HG02759 (cell line): ENCODE results near the gene ASPRV1.
"Not testable (repeated sequence)": the region's sequence is repeated elsewhere in the genome, so short reads cannot be mapped to it uniquely, and the experiment has no call there.

Source experiments
- ATAC-seq: cut with Tn5 transposase; IDR thresholded peaks from one replicate; pipeline ENCODE4 v1.9.1; 2021; ENCODE audit warnings: mild to moderate bottlenecking, moderate library complexity; ENCODE audit not compliant: unreplicated experiment

ASPRV1 gene

DNA sequence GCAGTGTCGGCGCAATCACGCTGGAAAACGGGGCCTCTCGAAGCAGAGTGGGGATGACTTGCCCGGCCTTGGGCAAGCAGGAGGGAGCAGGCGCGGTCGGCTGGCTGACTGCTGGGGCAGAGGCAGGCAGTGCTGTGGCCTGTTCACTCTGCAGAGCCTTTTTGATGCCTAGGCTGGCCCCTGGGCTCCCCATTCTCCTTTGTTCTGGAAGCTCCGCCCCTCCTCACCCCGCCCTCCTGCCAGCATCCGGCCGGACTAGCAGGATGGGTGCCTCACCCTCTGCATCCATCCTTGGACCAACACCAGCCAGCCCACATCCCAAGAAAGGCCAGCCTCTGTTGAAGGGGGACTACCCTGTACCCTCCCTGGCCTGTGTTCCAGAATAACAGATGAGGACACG, at the start of gene ASPRV1:
ASPRV1 (minus strand) TSS at position 136 of the 400 bp plus-strand sequence. CDS start 195 bp downstream, outside the sequence.
- no peak for ATAC-seq

DNA sequence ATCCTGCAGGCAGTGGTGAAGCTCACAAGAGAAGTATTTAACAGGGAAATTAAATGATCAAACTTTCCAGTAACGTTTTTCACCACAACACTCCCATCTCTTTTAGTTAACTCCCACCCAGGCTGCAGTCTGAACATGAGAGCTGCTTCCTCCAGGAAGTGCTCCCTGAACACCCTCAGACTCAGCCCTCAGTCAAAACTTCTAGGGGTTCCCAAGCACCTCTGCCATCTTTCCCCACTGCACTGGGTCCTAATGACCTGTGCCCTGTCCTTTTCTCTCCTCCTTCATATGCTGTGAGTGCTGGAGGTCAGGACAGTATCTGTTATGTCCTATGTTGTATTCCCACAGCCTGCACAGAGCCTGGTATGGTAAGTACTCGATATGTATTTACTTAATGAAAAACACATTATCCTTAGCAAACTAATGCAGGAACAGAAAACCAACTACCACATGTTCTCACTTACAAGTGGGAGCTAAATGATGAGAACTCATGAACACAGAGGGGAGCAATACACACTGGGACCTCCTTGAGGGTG, 49.2 kb upstream of the ASPRV1 start:
- ATAC-seq = peak; percentile 28

DNA sequence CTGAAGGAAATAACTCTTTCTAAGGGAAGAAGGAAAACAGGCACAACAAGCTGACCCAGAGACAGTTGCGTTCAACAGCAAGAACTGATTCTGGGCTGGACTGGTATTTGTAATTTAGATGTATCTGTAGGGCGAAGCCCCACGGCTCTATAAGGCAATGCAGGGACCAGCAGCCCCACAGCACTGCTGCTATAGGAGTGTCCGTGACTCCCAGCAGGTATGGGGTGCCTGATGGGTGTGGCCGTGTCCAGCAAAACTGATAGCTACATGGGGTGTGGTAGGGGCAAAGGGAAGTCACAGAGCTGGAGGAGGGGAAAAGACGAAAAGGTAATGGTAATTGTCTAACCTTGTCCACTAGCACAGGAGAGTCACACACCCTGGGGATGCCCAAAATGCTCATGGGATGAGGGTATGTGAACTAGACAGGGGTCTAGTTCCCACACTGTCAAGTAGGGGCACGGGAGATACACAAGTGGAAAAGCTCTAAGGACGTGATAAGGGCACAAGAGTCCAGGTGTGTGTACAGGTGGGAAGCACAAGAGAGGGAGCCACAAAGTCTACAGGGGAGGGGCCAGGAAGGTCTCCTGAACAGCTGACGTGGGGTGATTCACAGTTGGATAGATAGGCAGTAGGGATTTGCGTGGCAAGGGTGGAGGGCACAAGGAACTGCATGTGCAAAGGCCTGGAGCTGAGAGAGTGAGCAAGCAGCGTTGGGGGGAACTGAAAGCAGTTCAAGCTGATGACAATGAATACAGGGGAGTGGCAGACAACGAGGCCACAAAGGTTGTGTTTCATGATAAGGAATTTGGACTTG, 48.5 kb upstream of the ASPRV1 start:
- peak; percentile 52 for ATAC-seq

DNA sequence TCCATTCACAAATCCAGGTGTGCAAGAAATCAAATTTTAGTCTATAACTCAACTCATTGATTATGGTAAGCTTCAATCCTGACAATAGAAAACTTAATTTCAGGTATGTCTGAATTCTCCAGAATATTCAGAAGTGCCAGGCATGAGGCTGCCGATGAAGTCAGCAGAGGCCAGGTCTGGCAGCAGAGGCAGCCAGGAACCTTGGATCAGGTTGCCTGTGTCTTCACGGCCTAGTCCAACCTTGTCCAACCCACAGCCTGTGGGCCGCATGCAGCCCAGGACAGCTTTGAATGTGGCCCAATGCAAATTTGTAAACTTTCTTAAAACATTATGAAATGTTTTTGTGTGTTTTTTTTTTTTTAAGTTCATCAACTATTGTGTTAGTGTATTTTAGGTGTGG, 46.9 kb upstream of the ASPRV1 start:
- ATAC-seq = no peak

DNA sequence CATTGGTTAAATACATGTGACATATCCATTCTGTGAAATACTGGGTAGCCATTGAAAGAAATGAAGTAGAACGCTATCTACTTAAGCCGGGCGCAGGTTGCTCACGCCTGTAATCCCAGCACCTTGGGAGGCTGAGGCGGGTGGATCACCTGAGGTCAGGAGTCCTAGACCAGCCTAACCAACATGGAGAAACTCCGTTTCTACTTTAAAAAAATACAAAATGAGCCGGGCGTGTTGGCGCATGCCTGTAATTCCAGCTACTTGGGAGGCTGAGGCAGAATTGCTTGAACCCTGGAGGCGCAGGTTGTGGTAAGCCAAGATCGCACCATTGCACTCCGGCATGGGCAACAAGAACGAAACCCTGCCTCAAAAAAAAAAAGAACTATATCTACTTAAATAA, 45.7 kb upstream of the ASPRV1 start:
- no peak for ATAC-seq

DNA sequence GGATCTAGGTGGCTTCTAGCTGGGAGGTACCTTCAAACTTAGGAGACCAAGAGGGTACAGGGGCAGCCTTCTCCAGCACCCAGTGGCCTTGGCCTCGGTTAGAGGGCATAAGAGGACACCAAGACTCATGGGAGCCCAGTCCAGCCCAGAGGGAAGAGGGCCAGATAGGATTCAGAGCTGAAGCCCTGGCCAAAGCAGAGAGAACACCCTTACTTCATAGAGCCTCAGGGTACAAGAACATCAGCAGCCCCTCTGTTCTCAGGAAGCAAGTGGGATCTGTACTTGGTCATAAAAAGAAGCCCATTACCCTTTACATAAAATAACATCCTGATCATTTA, 45.0 kb upstream of the ASPRV1 start:
- no peak for ATAC-seq

DNA sequence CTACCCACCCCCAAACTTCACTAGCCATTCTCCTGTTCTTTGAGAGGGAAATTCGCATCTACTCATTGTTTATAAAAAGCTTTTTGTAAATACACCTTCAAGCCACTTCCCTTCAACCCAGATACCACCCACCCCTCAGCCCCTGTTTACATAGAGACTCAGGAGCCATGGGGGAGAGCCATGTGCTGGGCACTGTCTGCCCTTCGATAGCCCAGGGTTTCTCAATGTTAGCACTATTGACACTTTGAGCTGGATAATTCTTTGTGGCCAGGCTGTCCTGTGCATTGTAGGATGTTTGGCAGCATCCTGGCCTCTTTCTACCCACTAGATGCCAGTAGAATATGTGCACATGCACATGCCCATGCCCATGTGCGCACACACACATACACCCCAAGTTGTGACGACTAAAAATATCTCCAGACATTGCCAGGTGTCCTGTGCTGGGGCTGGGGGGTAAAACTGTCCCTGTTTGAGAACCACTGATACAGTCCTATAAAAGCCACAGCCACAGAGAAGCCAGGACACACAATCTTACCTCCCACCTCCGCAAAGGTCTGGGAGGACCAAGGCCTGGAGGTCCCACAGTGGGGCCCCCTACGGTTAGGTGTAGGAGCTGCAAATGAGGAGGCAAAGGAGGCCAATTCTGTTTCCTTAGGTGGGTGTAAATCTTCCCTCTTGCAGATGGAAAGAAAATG, 44.5 kb upstream of the ASPRV1 start:
- ATAC-seq = no peak

DNA sequence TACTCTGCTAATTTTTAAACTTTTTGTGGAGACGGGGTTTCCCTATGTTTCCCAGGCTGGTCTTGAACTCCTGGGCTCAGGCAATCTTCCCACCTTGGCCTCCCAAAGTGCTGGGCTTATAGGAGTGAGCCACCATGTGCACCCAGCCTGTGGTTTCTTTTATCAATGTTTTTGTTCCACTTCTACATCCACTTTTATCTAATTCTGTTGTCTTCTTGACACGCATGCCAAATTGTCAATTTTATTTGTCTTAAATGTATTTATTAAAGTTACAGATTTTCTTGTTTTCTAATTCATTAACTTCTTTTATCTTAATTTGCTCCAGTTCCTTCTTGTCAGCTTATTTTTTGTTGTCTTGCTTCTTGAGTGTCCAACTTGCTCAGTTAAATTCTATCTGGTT, 43.8 kb upstream of the ASPRV1 start:
- ATAC-seq = no peak

DNA sequence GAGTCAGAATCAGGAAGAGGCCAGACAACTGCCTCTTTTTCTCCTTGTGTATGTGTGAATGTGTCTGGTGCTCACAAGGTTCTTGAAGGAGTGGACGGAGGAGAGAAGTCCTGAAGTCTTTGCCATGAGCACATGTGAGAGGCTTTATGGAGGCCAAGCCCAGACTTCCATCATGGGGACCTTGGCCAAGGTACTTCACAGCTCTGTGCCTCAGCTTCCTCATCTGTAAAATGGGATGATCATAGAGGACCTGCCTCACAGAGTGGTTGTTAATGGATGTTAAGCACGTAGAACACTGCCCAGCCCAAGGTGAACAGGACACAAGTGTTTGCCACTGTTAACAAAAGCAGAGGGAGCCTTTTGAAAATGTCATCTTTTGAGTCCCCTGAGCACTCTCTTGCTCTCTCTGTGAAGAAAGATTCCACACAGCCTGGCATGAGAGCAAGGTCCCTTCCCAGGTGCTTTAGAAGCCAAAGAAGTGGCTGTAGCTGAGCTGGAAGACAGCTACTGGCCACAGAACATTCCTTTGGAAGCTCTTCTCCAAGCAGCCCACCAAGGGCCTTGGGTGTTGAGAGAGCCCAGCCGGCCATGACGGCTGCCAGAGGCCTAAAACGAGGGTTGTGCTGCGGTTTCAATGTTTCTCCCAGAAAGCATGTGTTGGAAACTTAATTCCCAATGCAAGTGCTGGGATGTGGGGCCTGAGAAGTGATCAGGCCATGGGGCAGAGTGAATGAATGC, 41.8 kb upstream of the ASPRV1 start:
- ATAC-seq = no peak

DNA sequence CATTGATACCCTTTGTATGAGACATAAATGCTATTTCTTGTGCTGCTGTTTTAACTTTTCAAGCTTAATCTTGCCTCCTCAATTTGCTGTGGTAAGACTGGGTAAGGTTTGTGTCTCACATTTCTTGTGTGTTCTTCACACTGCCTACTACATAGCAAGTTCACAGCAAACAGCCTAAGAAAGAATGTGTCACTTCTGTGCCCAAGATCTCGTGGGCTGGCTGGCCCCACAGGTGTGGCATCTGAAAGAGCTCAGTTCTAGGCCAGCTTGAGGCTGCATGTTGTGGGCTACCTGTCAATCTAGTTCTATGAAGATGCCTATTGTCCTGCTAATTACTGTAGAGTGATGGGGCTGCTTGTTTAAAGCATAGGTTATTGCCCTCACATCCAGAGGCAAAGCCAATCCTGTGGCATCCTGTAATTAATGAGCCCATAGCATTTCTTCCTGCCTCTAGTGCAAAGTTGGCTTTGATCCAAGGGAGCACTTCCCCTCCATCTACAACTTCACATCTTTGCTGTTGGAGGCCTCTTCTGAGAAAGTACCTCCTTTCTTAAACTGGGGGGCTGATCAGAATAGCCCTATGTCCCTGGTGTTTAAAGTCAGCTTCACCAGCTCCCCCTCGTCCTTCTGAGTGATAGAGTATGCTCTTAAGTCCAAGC, 40.9 kb upstream of the ASPRV1 start:
- ATAC-seq = no peak

DNA sequence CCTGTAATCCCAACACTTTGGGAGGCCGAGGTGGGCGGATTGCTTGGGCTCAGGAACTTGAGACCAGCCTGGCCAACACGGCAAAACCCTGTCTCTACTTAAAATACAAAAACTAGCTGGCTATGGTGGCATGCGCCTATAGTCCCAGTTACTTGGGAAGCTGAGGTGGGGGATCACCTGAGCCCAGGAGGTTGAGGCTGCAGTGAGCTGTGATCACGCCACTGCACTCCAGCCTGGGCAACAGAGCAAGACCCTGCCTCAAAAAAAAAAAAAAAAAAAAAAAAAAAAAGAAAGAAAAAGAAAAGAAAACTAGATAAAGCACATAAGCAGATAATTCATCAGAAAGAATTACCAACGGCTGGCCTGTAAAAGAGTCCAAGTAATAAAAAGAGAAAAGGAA, 39.1 kb upstream of the ASPRV1 start:
- ATAC-seq = not testable (repeated sequence)

DNA sequence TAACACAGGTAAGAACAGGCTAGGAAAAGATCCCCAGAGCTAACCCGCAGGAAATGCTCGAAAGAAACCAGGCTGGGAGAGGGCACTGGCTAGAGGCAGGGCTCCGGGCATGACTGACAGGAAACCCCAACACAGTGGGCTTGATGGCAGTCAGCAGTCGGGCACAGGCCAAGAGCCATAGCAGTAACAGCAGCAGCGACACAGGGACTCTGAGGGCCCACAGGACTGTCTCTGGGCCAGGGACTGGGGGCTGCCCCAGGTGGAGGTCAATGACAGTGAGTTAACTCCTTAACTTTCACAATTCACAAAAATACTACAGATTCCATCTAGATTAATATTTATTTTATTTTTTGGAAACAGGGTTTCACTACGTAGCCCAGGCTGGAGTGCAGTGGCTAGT, 37.3 kb upstream of the ASPRV1 start:
- no peak for ATAC-seq

DNA sequence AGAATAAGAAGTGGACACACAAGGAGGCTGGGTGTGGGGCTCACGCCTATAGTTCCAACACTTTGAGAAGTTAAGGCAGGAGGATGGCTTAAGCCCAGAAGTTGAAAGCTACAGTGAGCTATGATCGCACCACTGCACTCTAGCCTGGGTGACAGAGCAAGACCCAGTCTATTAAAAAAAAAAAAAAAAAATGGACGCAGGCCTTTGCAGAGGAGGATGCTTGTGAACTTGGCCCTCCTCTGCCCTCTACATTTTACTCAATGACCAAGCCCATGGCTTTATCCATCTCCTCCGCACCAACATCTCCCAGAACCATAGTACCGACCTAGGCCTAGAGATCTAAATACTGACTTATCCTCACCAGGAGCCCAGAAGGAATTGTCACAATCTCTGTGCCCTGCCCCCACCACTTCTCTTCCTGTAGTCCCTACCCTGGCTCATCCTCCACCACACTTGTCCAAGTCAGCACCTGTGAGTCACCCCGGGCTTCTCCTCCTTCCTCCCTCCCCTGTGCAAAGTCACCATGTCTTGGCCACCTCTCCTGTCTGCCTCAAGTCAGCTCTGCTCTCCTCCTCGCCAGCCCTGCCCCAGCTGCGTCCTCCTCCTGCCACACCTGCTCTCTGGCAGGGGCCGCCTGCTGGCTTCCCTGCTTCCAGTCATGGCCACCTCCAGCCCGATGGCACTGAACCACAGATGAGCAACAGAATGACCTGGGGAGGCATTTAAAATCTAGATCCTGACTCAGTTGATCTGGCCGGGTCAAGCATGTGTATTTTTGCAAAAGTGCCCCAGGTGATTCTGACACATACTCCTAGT, 35.8 kb upstream of the ASPRV1 start:
- no peak for ATAC-seq

DNA sequence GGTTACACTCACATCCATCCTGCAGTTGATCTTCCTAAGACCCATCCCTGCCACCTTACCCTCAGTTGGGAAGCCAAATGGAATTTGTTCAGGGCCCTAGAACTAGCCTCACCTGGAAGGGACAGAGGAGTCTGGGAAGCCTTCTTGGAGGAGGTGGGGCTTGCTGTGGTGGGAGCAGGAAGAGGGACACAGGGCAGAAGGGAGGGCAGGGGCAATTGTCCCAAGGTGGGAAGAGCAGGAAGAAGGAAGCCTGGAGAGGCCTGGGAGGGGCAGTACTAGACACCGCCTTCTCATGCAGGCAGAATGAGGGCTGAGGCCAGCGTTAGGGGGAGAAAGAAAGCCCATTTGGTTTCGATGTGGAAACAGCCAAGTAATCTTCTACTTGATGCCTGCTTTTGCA, 34.1 kb upstream of the ASPRV1 start:
- no peak for ATAC-seq

DNA sequence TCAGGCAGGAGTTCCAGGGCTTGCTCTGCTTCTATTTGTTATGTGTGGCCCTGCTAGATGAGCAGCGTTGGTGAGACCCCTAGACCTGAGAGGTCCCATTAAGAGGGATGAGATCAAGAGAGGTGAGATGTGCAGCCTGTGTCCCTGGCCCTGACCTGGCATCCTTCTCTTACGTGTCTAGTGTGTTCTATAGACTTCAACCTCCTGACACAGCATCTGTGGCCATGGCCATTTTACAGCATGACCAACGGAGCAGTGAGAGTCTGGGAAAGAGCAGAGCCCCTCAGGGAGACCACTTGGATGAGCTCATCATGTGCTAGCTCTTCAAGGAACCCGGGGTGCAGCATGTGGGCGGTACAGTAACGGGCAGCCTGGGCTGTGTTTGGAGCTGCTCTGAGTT, 32.7 kb upstream of the ASPRV1 start:
- no peak for ATAC-seq

DNA sequence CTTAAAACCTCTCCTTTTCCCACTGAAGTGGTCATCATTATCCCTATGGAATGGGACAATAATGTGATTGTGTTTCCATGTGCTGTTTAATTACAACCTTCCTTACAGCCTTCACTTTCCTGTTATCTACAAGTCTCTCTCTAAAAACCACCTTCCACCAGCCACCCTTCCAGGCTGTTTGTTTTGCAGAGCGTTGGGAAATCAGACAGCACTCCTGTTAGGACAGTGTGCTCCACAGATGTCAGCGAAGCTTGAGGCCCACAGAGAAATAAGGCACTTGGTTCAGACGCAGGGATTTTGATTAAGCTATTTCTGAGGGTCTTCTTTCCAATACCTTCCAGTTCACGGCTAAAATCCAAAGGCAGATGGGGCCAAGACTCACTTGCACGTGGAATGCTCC, 32.3 kb upstream of the ASPRV1 start:
- ATAC-seq = no peak

DNA sequence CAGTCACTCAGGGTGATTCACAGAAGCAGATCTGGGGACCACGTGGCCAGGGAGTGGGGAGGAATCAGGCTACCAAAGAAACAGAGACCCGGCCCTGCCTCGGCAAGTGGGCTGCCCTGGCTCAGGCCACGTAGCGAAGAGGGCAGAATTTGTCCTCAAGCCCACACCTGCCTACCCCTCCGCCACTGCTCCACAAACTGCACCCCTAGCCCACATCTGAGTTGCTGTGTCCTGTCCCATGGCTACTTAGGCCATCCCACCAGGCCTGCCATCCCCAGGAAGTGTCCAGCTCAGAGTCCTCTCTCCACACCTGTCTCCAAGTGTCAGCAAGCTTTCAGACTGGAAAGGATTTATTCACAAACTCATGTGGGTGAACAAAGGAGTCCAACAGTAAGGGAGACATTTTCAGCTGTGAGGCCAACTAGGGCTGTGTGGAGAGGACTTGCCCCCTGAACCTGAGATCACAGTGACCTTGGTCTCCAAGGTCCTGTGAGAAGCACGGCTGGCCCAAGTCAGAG, 31.7 kb upstream of the ASPRV1 start:
- ATAC-seq = no peak

DNA sequence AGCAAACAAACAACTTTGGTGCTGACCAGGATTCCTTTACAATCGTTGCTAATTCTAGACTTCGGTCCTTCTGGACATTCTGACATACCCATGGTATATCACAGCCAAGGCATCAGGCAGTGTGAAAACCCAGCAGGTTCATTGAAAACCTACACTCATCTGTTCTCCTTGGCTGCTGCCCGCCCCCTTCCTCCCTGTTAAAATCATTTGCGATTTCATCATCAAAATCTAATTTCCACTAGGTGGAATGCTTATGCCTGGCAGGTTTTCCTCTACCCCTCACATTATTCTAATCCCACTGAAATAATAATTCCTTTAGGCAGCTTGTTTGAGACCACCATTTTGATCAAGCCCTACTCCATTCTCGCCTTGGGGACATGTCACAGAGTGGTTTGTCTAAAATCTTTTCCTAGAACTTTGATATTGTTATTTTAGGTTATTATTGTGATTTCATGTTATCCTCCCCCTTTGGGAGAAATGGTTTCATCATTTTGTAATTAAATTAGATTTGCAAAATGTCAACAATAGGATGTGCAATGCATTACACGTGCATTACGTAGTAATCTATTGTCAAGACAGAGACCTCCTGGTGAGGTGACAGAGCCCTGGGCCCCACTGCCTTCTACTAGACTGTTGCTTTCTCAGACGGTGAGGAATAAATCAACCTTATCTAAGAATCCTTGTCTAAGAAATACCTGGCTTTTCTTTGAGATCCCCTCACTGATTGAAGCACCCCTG, 31.0 kb upstream of the ASPRV1 start:
- no peak for ATAC-seq

DNA sequence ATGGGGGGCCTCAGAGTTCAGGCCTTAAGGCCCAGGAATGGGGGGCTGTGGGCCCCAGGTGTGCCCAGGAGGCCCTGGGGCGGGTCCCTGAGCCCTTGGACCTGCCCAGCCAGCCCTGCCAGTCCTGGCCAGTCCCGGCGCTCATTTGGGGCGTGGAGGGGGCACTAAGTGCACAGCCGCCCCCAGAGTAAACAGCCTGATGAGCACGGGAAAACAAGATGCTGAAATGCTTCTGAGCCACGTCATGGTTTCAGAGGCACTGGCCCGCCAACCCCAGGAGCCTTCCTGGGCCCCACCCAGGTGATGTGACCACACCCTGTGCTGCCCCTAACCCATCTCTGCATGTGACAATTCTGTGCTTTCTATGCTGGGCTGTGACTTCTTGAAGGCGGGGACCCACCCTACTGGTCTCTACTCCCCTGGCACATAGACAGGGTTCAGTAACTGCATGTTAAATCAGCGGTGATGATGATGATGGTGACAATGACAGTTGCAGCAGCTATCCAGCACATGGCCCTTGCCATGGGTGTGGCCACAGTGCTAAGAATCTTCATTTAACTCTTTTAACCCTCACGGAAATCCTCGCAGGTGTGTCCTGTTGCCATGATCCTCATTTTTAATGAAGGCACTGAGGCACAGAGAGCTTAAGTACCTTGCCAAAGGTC, 28.1 kb upstream of the ASPRV1 start:
- ATAC-seq = no peak
